DMS 273 treated with DMSO at 0.1 percent for 48 hours (cell line): ENCODE results near the gene PDXDC1.
"Not testable (repeated sequence)": the region's sequence is repeated elsewhere in the genome, so short reads cannot be mapped to it uniquely, and the experiment has no call there.

Experiments used
- DNase-seq: peaks from one replicate; lab custom pipeline; 2025; lab: John Stamatoyannopoulos, UW

PDXDC1 gene

DNA sequence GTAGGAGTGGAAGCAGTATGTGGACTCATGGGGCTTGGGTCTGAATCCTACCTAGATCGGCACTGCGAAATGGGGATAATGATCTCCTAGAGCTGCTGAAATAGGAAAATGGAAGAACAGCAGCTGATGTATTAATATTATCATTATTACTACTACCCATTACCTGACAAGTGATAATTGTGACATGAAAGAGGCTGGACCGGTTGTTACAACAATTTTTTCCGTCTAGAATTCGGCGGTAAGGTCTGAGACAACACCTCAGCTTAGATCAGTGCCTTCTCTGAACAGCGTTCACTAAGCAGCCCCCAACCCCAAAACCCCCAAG is 533 bp upstream of the PDXDC1 start:
- not testable (repeated sequence) for DNase-seq

DNA sequence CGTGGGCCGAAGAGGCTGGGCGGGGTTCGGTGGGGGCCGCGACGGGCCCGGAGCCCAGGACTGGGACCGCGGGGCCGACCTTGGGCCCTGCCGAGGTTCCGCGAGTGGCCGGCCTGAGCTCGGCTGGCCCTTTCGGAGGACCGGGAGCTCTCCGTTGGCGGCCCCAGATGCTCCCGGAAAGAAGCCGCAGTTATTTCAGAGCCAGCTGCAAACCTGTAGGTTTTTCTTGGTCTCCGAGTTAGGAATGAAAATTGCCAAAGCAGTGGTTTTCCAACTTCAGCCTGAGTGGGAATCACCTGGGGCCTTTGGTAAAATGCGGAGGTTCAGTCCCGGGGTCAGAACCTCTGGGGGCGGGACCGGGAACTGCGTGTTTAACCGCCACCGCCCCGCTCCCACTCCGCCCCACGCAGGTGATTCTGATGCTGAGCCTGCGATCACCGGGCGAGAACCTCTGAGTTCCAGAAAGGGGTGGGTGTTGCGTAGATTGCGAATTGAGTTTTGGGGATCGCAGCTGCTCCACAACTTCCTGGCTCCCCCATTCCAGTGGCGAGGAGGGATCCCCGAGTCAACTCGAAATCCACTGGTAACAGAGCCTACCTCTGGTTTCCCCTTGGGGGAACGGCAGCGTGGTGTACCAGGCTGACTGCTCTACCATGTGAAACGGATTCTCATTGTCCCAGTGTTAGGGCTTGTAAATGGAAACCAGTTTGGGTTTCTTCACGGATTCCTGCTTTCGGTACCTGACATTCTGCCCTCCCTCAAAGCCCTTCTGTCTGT is 780 bp downstream of the PDXDC1 start:
- not testable (repeated sequence) for DNase-seq

GRCh38 chr16:14976971-14977736 is 2.3 kb downstream of the PDXDC1 start:
- not testable (repeated sequence) for DNase-seq

- DNase-seq, result not testable (repeated sequence)
Measured at GRCh38 chr16:14978281-14978680, 3.5 kb downstream of the PDXDC1 start.

GRCh38 chr16:14978908-14979307 is 4.1 kb downstream of the PDXDC1 start:
- not testable (repeated sequence) for DNase-seq

DNA sequence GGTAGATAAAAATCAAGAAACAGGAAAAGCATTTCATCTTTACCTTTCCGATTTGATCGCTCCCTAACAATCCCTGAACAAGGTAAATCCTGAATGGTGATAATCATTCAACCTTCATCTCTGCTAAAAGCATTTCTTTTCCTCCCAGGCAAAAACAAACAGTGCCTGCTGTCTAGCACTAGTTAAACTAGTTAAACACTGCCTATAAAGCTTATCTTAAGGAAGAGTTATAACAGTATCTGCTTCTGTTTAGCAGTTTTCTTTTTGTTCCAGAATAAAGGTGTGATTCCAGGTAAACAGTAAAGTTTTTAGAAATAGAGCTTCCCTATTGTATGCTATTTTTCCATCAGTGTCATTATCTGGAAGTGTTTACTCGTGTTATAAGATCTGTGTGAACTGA is 6.4 kb downstream of the PDXDC1 start:
- not testable (repeated sequence) for DNase-seq

GRCh38 chr16:14982521-14982920 is 7.7 kb downstream of the PDXDC1 start:
- DNase-seq, result not testable (repeated sequence)

- not testable (repeated sequence) for DNase-seq
Measured at GRCh38 chr16:14988092-14988491, 13.3 kb downstream of the PDXDC1 start.

DNA sequence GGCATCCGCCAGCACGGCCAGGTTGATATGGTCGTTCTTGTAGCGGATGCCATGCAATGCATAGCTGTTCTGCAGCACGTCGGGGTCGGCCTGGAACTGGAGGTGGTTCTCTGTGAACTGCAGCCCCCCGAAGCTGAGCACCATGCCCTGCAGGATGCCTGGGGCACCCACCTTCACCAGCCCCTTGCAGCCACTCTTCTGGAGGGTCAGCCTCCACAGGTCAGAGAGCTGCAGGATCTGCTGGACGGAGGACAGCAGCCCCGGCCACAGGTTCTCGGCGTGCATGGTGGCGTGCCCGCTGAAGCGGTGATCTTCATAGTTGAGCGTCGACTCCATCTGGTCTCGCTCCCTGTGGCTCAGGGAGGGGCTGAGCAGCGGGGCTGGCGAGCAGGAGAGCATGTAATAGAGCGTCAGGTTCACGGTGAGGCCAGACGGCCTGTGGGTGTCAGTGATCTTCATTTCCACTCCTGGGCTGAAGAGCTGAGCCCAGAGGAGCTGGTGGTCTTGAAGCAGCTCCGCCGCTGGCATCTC is 13.9 kb downstream of the PDXDC1 start:
- DNase-seq, result not testable (repeated sequence)

GRCh38 chr16:14989291-14990281 is 14.8 kb downstream of the PDXDC1 start:
- DNase-seq, result not testable (repeated sequence)

GRCh38 chr16:14993277-14994151 is 18.7 kb downstream of the PDXDC1 start:
- not testable (repeated sequence) for DNase-seq

DNA sequence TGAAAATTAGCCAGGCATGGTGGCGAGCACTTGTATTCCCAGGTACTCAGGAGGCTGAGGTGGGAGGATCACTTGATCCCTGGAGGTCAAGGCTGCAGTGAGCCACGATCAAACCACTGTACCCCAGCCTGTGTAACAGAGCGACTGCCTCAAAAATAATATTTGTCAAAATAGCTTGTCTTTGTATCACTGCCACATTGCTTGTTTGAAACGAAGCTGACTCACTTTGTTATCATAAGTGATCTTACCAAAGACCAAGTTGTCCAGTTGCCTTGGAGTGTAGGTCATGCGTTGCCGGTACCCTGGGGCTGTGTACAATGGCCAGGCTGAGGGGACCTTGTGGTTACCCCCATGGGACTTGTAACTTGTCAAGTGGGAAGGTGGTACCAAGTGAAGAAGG is 21.9 kb downstream of the PDXDC1 start:
- not testable (repeated sequence) for DNase-seq

GRCh38 chr16:14998300-14998699 is 23.5 kb downstream of the PDXDC1 start:
- not testable (repeated sequence) for DNase-seq

GRCh38 chr16:14999845-15000244 is 25.0 kb downstream of the PDXDC1 start:
- not testable (repeated sequence) for DNase-seq

DNA sequence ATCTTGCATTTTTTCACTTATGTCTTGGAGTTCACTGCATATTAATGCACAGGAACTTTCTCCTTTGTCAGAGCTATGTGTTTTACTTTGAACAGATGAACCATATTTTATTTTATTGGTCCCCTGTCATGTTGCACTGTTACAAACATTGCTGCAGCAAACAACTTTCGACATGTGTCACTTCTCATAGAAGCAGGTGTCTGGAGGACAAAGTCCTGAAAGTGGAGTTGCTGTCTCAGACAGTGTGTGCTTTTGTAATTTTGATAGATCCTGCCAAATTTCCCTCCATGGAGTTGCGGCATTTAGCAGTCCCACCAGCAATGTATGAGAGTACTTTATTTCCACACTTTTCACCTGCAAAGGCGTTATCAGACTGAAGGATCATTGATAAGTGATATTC is 27.6 kb downstream of the PDXDC1 start:
- DNase-seq, result not testable (repeated sequence)

DNA sequence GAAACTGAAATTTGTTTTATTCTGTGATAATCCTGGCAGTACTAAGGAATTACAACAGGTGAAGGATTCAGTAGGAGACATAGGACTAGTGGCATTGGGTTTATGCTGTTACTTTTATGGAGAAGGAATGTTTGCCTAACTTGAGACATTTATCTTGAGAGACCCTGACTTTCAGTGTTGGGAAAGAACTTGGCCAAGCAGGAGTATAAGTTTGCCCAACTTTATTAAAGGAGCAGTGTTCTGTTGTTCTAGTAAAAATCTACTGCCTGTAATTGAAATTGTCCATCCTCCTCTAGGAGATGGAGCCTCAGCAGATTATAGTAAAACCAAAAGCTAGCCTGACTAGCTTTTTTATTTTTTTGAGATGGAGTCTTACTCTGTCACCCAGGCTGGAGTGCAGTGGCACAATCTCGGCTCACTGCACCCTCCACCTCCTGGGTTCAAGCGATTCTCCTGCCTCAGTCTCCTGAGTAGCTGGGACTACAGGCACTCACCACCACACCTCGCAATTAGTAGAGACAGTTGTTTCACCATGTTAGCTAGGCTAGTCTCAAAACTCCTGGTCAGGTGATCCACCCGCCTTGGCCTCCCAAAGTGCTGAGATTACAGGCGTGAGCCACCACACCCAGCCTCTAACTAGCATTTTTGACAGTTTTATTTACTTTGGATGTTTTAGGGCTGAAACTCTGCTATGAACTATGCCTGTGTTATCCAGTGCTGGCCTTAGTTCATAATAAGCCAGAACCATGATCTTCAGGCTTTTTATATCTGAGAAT is 30.7 kb downstream of the PDXDC1 start:
- not testable (repeated sequence) for DNase-seq

DNA sequence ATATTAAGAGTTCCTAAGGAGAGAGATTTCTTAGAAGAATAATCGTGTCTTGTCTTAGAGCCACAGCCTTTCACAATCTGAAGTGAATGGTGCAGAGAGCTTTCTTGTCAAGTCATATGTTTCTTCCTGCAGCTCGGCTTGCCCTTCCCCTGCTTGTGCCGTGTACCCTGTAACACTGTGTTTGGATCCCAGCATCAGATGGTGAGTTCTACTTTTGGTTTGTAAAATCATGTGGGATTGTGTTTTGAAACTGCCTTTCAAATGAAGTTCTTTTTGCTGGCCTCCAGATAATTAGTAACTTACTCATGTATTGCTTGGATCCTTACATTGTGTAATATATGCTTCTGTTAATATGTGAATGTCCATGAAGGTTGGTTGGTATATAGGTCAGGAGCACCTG is 33.8 kb downstream of the PDXDC1 start:
- not testable (repeated sequence) for DNase-seq

DNA sequence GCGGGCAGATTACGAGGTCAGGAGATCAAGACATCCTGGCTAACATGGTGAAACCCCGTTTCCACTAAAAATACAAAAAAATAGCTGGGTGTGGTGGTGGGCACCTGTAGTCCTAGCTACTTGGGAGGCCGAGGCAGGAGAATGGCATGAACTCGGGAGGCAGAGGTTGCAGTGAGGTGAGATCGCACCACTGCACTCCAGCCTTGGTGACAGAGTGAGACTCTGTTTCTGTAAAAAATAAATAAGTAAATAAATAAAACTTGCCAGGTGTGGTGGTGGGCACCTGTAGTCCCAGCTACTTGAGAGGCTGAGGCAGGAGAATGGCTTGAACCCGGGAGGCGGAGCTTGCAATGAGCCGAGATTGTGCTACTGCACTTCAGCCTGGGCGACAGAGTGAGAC is 38.1 kb downstream of the PDXDC1 start:
- DNase-seq, result not testable (repeated sequence)

- DNase-seq, result not testable (repeated sequence)
Measured at GRCh38 chr16:15015671-15016070, 40.8 kb downstream of the PDXDC1 start.

DNA sequence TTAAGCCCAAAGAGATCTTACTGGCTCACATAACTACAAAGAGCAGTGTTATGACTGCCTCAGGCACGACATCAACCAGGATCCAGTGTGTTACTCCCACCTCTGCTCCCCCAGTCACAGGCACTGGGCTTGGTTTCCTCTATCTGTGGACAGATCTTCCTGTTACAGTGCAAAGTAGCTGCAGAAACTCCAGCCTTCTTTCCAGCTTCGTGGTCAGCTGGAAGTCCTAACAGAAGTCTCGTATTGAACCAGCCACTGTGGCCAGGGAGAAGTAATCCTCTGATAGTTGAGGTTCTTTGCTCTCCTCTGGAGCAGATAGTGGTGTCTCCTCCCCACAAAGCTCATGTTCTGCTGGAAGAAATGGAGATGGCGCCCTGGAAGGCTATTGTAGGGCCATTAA is 41.5 kb downstream of the PDXDC1 start:
- DNase-seq, result not testable (repeated sequence)
